H1 (cell line): Measurements from ENCODE around the gene MACROD2. TPM values are rescaled to one million over a fixed set of nuclear protein-coding genes. Genes with fewer than 3 reads are reported as not detected.

Source experiments
- CTCF ChIA-PET: fragments of 300-600 bp; sonication (Branson Sonifier 250); formaldehyde crosslinking; loops from one replicate; lab custom pipeline; 2021; ENCODE audit not compliant: partially characterized antibody; lab: Charles Lee
- POLR2A ChIA-PET: fragments of 300-600 bp; sonication (Branson Sonifier 250); formaldehyde crosslinking; loops from one replicate; lab custom pipeline; 2021; ENCODE audit warnings: inconsistent platforms; ENCODE audit not compliant: partially characterized antibody; lab: Charles Lee
- DNase-seq, 2 experiments: peaks; one replicate each; pipeline versions ENCODE4 v3.0.0 to v3.0.0-alpha.2; 2010 to 2022; ENCODE audit warnings: low spot score in 2 of 2, low read depth in 1 of 2, mixed read lengths in 1 of 2
- FAIRE-seq: peaks from 2 replicates; lab custom pipeline; 2011; peaks lifted over from hg19 to GRCh38; lab: Jason Lieb, UNC
- H2AFZ ChIP-seq: 2 replicates; pipeline ENCODE4 v1.8.1; 2012; ENCODE audit warnings: low read length, inconsistent platforms
- H2AK5ac ChIP-seq: 2 replicates; pipeline ENCODE4 v1.6.1; 2013; ENCODE audit warnings: low read depth, low read length
- H2BK120ac ChIP-seq: replicated peaks from 2 replicates; pipeline ENCODE3; 2013; ENCODE audit warnings: low read depth, low read length, inconsistent platforms
- H2BK12ac ChIP-seq: 2 replicates; pipeline ENCODE4 v1.6.1; 2013; ENCODE audit warnings: low read depth, low read length
- H2BK15ac ChIP-seq: 2 replicates; pipeline ENCODE4 v1.6.1; 2013; ENCODE audit warnings: low read length
- H2BK20ac ChIP-seq: 2 replicates; pipeline ENCODE4 v1.6.1; 2013; ENCODE audit warnings: low read length
- H2BK5ac ChIP-seq: 2 replicates; pipeline ENCODE4 v1.6.1; 2013; ENCODE audit warnings: low read depth, low read length
- H3K14ac ChIP-seq: 2 replicates; pipeline ENCODE4 v1.6.1; 2013; ENCODE audit warnings: inconsistent platforms; ENCODE audit not compliant: insufficient read length
- H3K18ac ChIP-seq: 2 replicates; pipeline ENCODE4 v1.6.1; 2013; ENCODE audit warnings: low read length; ENCODE audit errors: extremely low read depth
- H3K23ac ChIP-seq: 2 replicates; pipeline ENCODE4 v1.6.1; 2013; ENCODE audit warnings: inconsistent platforms; ENCODE audit not compliant: insufficient read length
- H3K23me2 ChIP-seq: 2 replicates; pipeline ENCODE4 v1.6.1; 2013; ENCODE audit warnings: low read depth, low read length
- H3K27ac ChIP-seq: 2 replicates; pipeline ENCODE4 v1.6.1; 2011; ENCODE audit warnings: low read depth, low read length, inconsistent platforms
- H3K27me3 ChIP-seq, 4 experiments: replicated peaks in 1 of 4; 1 replicate in 1 of 4; 2 replicates in 3 of 4; pipeline versions ENCODE4 v1.6.1 to v1.8.1; 2011 to 2013; ENCODE audit warnings: low read length in 3 of 4, mild to moderate bottlenecking in 3 of 4, inconsistent platforms in 2 of 4, mixed read lengths in 2 of 4, moderate library complexity in 1 of 4; ENCODE audit not compliant: control insufficient read depth in 3 of 4, insufficient read depth in 3 of 4; ENCODE audit errors: extremely low read depth in 1 of 4
- H3K36me3 ChIP-seq, 4 experiments: 2 replicates each; pipeline versions ENCODE4 v1.6.1 to v1.8.1; 2011 to 2013; ENCODE audit warnings: mild to moderate bottlenecking in 4 of 4, low read length in 3 of 4, moderate library complexity in 2 of 4, control low read depth in 1 of 4, inconsistent platforms in 1 of 4; ENCODE audit not compliant: insufficient read depth in 4 of 4, control insufficient read depth in 2 of 4
- H3K4ac ChIP-seq: replicated peaks from 2 replicates; pipeline ENCODE3; 2013; ENCODE audit warnings: low read length, low read depth, mixed read lengths, inconsistent platforms; ENCODE audit not compliant: insufficient read length
- H3K4me1 ChIP-seq, 4 experiments: replicated peaks in 1 of 4; 1 replicate in 1 of 4; 2 replicates in 3 of 4; pipeline versions ENCODE4 v1.6.1 to v1.8.1; 2011 to 2013; ENCODE audit warnings: low read length in 3 of 4, inconsistent platforms in 2 of 4, mixed read lengths in 1 of 4; ENCODE audit not compliant: insufficient read depth in 4 of 4, control insufficient read depth in 3 of 4
- H3K4me2 ChIP-seq, 2 experiments: 2 replicates each; pipeline versions ENCODE4 v1.6.1 to v1.8.1; 2011 to 2013; ENCODE audit warnings: low read depth in 2 of 2, low read length in 2 of 2, control low read depth in 1 of 2, inconsistent platforms in 1 of 2, mild to moderate bottlenecking in 1 of 2; ENCODE audit not compliant: insufficient read depth in 1 of 2
- H3K4me3 ChIP-seq, 4 experiments: fragments of 200-600, 300-600 bp in 1 of 4; sonication (generic), shearing (Covaris generic), sonication (Bioruptor Twin) in 1 of 4; 2 replicates each; pipeline versions ENCODE4 v1.5.1 to v1.8.1; 2011 to 2016; ENCODE audit warnings: low read length in 4 of 4, low read depth in 3 of 4, control low read depth in 2 of 4, inconsistent platforms in 2 of 4, mild to moderate bottlenecking in 2 of 4, mixed read lengths in 1 of 4, moderate library complexity in 1 of 4; ENCODE audit not compliant: insufficient read depth in 2 of 4; ENCODE audit errors: extremely low read depth in 1 of 4
- H3K56ac ChIP-seq: replicated peaks from 2 replicates; pipeline ENCODE3; 2013; ENCODE audit warnings: low read depth, mild to moderate bottlenecking, mixed read lengths, low read length, inconsistent platforms; ENCODE audit not compliant: insufficient read length
- H3K79me1 ChIP-seq: 2 replicates; pipeline ENCODE4 v1.6.1; 2013; ENCODE audit warnings: low read depth, low read length, control low read depth
- H3K79me2 ChIP-seq, 2 experiments: 2 replicates each; pipeline versions ENCODE4 v1.6.1 to v1.8.1; 2012 to 2013; ENCODE audit warnings: low read length in 2 of 2, mild to moderate bottlenecking in 2 of 2, inconsistent platforms in 1 of 2; ENCODE audit not compliant: insufficient read depth in 2 of 2, control insufficient read depth in 1 of 2
- H3K9ac ChIP-seq, 4 experiments: replicated peaks in 1 of 4; 1 replicate in 1 of 4; 2 replicates in 3 of 4; pipeline versions ENCODE4 v1.6.1 to v1.8.1; 2011 to 2013; ENCODE audit warnings: low read depth in 3 of 4, low read length in 3 of 4, control low read depth in 2 of 4, mild to moderate bottlenecking in 2 of 4, moderate library complexity in 2 of 4, inconsistent platforms in 1 of 4; ENCODE audit errors: extremely low read depth in 1 of 4
- H3K9me3 ChIP-seq, 2 experiments: 2 replicates each; pipeline versions ENCODE4 v1.6.1 to v1.8.1; 2012 to 2013; ENCODE audit warnings: mild to moderate bottlenecking in 2 of 2, moderate library complexity in 2 of 2, control low read depth in 1 of 2, inconsistent platforms in 1 of 2, low read depth in 1 of 2, low read length in 1 of 2, mixed read lengths in 1 of 2; ENCODE audit not compliant: insufficient read depth in 2 of 2
- H4K20me1 ChIP-seq, 2 experiments: replicated peaks in 1 of 2; 2 replicates each; pipeline versions ENCODE3 to v1.8.1; 2011 to 2013; ENCODE audit warnings: inconsistent platforms in 2 of 2, low read length in 2 of 2, mild to moderate bottlenecking in 1 of 2; ENCODE audit not compliant: insufficient read depth in 2 of 2, control insufficient read depth in 1 of 2
- H4K5ac ChIP-seq: 2 replicates; pipeline ENCODE4 v1.6.1; 2013; ENCODE audit warnings: low read length, low read depth, mixed read lengths, inconsistent platforms; ENCODE audit not compliant: insufficient read length
- H4K8ac ChIP-seq: 2 replicates; pipeline ENCODE4 v1.8.0; 2013; ENCODE audit warnings: mild to moderate bottlenecking, moderate library complexity, low read length, inconsistent platforms; ENCODE audit not compliant: insufficient read depth; ENCODE audit errors: extremely low read depth
- H4K91ac ChIP-seq: replicated peaks from 2 replicates; pipeline ENCODE3; 2013; ENCODE audit warnings: low read length, mixed read lengths, inconsistent platforms; ENCODE audit not compliant: insufficient read length
- SP1 ChIP-seq: IDR thresholded peaks from 2 replicates; pipeline ENCODE4 v1.6.1; 2011; ENCODE audit warnings: low read depth, low read length
- ZNF274 ChIP-seq: IDR thresholded peaks from 2 replicates; pipeline ENCODE4 v1.7.0; 2012; ENCODE audit warnings: low read length, borderline replicate concordance; ENCODE audit errors: extremely low read depth
- WGBS, 2 experiments: shearing (Covaris generic) in 1 of 2; methylation state at CpG; one replicate each; pipeline versions ENCODE4 v1.1.6 to v1.1.7; 2013 to 2015; ENCODE audit warnings: low lambda C conversion rate in 2 of 2, mixed read lengths in 2 of 2, inconsistent platforms in 1 of 2, low coverage in 1 of 2, missing lambda C conversion rate in 1 of 2; ENCODE audit not compliant: insufficient replicate concordance in 2 of 2, insufficient coverage in 1 of 2, insufficient read length in 1 of 2; ENCODE audit errors: extremely low coverage in 1 of 2, missing lambda C conversion rate in 1 of 2; 5-methylcytosine and 5-hydroxymethylcytosine counted together
- polyA plus RNA-seq, 7 experiments: library from polyadenylated mRNA; depleted of rRNA in 3 of 7; stranded (reverse) in 5 of 7; unstranded in 2 of 7; fragments of >200 nt in 5 of 7; fragments of 200-250 nt in 2 of 7; gene quantifications; 1 replicate in 5 of 7; 2 replicates in 1 of 7; 4 replicates in 1 of 7; pipeline versions ENCODE4 v1.2.1 to v1.2.3, GENCODE V29; 2011 to 2013; ENCODE audit warnings: missing spikeins in 2 of 7, mixed read lengths in 2 of 7
- total RNA-seq: library from RNA; stranded (reverse); fragmentation: NEBNext Ultra II Directional; extraction: Animal tissue kit (Norgen Biotek cat#: 25700); gene quantifications from 2 replicates; pipeline ENCODE4 v1.2.1, GENCODE V29; 2021

MACROD2 gene
- total and polyA plus RNA-seq, 2 of the 8 experiments (the other 6 are each of a cell fraction or from before 2014, with no cell fraction given) = 0.70 to 3.9 TPM

DNA sequence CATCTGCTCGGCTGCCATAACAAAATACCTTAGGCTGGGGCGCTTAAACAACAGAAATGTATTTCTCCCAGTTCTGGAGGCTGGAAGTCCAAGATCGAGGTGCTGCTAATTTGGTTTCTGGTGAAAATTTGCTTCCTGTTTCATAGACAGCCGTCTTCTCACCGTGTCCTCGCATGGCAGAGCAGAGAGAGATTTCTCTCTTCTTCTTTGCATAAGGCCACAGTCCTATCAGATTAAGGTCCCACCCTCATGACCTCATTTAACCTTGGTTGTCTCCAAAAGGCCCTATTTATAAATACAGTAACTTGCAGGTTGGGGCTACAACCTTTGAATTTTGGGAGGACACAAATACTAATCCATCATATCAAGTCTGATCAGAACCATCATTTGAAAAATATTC, 2033.6 kb downstream of the MACROD2 start:
- H3K4me1 ChIP-seq = peaks cover 0 to 6% (median 1%) of the 10 kb centered on the region in 4 experiments; a peak in 3 of 7 replicates
- no peak overlapping the region for H3K56ac ChIP-seq
- no peak overlapping the region for H4K8ac ChIP-seq
- no peak overlapping the region for H3K4ac ChIP-seq
- no peak for DNase-seq
- H2BK5ac ChIP-seq = no peak overlapping the region
- no peak overlapping the region for H3K4me2 ChIP-seq
- no peak overlapping the region for H3K9ac ChIP-seq
- no peaks in the 10 kb centered on the region for H4K20me1 ChIP-seq
- H2AFZ ChIP-seq = no peak overlapping the region
- no peaks in the 10 kb centered on the region for H3K27me3 ChIP-seq
- 85% methylated on average over 6 of the region's 6 CpGs; no CpG with 5 or more reads in 1 of the 2 experiments for WGBS, 2 experiments
- no peaks in the 10 kb centered on the region for H3K79me2 ChIP-seq
- H2BK20ac ChIP-seq = no peak overlapping the region
- CTCF ChIA-PET = no interaction called here
- no peak overlapping the region for H4K5ac ChIP-seq
- no peak overlapping the region for H3K27ac ChIP-seq
- no peak overlapping the region for H2BK12ac ChIP-seq
- POLR2A ChIA-PET = no interaction called here
- no peaks in the 10 kb centered on the region for H3K9me3 ChIP-seq
- no peak overlapping the region for H2BK120ac ChIP-seq
- no peaks in the 10 kb centered on the region for H3K36me3 ChIP-seq
- no peak overlapping the region for H3K4me3 ChIP-seq
- no peak overlapping the region for H2BK15ac ChIP-seq
- H3K18ac ChIP-seq = no peak overlapping the region
- no peak overlapping the region for H4K91ac ChIP-seq
- H3K14ac ChIP-seq = no peak overlapping the region
- no peak overlapping the region for H2AK5ac ChIP-seq
- no peaks in the 10 kb centered on the region for H3K79me1 ChIP-seq
- no peaks in the 10 kb centered on the region for H3K23me2 ChIP-seq
- H3K23ac ChIP-seq = no peak overlapping the region
- TF ChIP-seq ZNF274 (no peak), SP1 (no peak)
- TF ChIP-seq, all 59 proteins: peak for 0
- no peak for FAIRE-seq
